ENCODE data around the gene RIMS1.

- TF ChIP-seq CTCF (IDR thresholded peaks at IDR 0.05; ENCODE audit: low read depth, low read length, missing input control) (no peak), GABPA (IDR thresholded peaks at IDR 0.05 in 1 of 2, conservative IDR thresholded peaks at IDR 0.05 in 1 of 2) (no peak)
Measured at GRCh38 chr6:72414657-72415056, 528.3 kb downstream of the RIMS1 start.

All from liver (tissue), 3 donors.